NB4 (cell line): ENCODE measurements around the gene LDHAL6B.

Source experiments
- CTCF ChIP-seq: IDR thresholded peaks from one replicate; pipeline ENCODE4 v1.5.1; 2012; ENCODE audit warnings: low read depth, low read length
- MAX ChIP-seq: IDR thresholded peaks from 2 replicates; pipeline ENCODE4 v1.6.1; 2011; ENCODE audit warnings: low read depth, low read length
- POLR2A ChIP-seq: IDR thresholded peaks from 2 replicates; pipeline ENCODE4 v1.6.1; 2011; ENCODE audit warnings: mild to moderate bottlenecking; ENCODE audit not compliant: insufficient read length; ENCODE audit errors: extremely low read depth

- TF ChIP-seq POLR2A (no peak), CTCF (no peak), MAX (no peak)
Measured at GRCh38 chr15:59200560-59200959, 6.1 kb upstream of the LDHAL6B start.
